RPMI8226 (cell line): Measurements from ENCODE around the gene BSX.
A peak's percentile ranks its signal among the peaks of the same experiment; 100 is the strongest.

Experiments used
- DNase-seq: peaks from one replicate; pipeline ENCODE4 v3.0.0-alpha.2; 2015

Gene BSX

DNA sequence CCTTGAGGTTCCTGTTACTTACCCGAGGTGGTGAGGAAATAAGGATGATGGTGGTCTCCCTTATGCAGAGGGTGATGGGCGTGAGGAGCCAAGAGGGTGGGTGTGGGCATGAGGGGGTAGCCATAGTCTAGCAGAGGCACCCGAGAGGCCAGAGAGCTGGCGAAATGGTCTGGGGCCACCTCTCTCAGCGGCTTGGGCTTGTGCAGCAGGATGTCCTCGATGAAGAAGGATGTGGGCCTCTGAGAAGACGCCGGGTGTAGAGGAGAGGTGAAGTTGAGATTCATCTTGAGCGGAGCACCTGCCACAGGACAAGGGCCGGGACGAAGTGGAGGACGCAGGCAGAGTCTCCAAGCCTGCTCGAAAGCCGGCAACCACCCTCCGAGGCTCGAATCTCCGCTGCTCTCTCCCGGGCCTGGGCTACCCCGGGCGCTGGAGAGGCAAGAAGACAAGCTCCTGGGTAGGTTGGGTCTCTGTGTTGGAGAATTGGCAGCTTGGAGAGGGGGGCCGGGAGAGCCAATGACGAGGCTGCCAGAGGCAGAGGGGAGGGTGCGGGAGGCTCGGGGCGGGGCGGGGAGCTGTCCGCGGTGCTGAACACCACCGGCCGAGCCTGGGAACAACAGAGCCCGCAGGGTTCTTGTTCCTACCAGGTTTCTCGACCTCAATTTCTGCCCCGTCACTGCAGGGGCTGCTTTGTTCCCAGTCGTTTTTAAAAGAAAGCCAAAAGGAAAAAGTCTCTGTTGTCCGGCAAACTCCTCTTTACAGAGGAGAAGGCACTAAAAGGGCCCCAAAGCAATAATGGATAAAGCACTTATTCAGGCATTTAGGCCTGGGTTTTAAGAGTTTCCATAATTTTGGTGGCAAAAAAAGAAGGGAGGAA is at the start of gene BSX:
Gene BSX (minus strand): TSS at position 447 of the 877 bp plus-strand sequence. CDS start 163 bp downstream, at position 284.
- DNase-seq, result peak; percentile 66

- no peak for DNase-seq
Measured at GRCh38 chr11:123030517-123030916, 48.9 kb upstream of the BSX start.

GRCh38 chr11:123020968-123021367 is 39.3 kb upstream of the BSX start:
- peak; percentile 66 for DNase-seq

- no peak for DNase-seq
Measured at GRCh38 chr11:123018702-123019101, 37.1 kb upstream of the BSX start.

GRCh38 chr11:123011510-123011909 is 29.9 kb upstream of the BSX start:
- DNase-seq, result no peak

DNA sequence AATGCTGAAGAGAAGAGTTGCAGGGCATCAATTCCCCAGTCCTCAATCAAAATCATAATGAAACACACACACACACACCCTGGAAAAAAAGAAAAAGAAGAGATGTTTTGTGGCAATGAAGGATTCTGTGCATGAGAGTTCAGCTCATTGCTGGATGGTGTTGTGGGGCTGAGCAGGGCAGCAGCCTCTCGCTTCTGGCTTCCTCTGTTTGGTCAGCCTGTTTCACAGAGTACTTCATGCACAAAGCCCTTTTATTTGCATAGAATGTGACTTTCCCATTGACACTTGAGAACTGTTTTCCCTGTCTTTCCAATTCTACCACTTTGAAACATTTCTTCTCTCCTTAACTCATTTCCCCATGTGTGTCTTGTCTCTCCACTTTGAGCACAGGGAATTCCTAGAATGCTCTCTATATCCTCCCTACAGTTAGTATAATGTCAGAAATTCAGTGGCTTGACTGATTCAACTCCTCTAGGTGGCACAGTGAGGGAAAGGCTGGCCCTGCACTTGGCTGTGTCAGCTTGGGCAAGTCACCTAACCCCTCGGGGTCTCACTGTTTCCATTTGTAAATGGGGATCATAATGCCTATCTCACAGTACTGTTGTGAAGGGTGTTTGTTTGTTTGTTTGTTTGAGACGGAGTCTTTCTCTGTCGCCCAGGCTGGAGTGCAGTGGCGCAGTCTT is 25.4 kb upstream of the BSX start:
- DNase-seq, result no peak

DNA sequence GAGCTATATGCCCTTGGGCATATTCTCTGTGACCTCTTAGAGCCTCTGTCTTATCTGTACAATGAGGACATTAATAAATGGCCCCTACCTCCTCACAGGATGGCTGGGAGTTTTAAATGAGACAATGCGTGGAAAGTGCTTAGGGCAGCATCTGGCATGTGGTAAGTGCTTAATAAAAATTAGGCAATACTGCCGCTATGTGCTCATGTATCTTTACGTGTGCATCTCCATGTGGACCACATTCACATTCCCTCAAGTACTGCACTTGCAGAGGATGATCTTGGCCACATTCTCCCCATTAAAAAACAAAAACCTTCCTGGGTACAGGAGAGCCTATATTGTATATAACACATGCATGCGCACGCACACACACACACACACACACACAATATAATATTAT is 19.1 kb upstream of the BSX start:
- DNase-seq, result no peak

GRCh38 chr11:122998727-122999366 is 17.2 kb upstream of the BSX start:
- no peak for DNase-seq

DNA sequence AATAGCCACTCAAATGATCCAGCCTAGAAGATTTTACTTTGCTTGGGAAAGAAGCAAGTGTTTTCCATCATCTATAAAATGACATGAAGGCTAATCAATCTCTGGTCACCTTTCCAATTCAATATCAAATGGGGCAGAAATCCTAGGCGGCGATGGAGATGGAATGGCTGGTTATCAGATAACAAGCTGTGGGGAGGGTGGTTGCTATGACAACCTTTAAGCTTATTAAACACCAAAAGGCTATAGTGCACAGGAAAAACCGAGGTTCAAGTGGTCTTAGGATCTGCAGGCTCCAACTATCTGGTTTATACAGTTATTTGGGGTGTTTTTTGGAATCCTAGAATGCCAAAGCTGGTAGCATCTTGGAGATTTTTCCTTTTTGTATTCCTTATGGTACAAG is 13.9 kb upstream of the BSX start:
- DNase-seq, result no peak

- DNase-seq, result no peak
Measured at GRCh38 chr11:122984186-122985011, 2.8 kb upstream of the BSX start.

- no peak for DNase-seq
Measured at GRCh38 chr11:122983438-122984185, 2.0 kb upstream of the BSX start.

DNA sequence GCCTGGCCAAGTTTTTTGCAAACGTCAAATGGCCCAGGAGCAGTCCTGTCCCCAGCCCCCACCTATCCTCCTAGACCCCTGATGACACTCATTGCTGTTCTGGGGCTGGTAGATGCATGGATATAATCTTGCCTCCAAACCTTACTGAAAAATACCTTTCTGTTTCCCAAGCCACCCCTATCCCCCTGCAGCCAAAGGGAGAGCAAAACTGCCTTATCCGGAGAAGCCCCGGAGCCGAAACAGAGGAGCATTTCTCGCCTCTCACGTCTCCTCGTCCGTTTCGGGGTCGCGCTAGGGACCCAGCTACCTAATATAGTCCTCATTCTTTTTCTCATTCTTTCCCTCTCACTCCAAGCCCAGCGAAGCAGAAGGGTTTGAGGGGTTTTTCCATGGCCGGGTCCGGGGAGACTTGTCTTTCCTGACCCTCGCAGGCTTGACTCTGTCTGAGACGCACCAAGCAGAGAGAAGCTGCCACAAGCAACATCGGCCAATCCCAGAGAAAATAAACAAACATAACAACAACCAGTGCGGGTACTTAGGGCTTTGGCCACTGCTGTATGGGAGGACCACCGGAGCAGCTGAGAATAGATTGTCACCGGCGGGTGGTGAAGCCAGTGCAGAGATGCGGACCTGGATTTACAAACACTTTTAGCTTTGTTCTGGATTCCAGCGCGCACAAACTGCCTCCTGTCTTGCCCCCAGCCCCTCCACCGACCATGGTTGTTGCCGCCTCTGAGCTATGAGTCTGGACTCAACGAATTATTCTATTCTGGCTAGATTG is 1.6 kb downstream of the BSX start:
- DNase-seq, result no peak

DNA sequence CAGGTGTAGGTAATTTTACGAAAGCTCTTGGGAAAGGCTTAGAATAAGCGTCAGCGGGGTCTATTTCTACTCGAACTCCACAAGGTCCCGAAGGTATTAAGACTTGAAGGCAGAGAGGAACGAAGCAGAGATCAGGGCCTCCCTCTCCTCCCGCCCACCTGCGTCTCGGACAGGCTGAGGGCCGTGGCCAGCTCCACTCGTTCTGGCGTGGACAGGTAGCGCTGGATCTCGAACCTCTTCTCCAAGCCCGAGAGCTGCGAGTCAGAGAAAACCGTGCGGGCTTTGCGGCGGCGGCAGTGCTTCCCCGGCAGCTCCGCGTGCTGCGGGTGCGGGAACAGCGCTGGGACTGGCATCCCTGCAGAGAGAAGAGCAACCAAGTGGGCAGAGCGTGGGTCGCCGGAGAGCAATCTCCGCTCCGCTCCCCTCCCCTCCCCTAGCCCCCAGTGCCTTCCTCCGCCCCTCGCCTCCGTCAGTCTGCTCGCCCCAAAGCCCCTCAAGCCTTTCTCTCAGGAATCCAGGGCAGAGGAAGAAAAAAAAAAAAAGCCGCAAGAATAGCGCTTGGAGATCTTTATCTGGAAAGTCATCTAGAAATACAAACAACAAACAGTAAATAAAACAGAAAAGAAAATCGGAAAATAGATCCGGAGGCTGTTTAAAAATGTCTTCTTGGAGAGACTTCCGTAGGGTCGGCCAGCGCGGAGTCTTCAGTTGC is 2.4 kb downstream of the BSX start:
- no peak for DNase-seq

DNA sequence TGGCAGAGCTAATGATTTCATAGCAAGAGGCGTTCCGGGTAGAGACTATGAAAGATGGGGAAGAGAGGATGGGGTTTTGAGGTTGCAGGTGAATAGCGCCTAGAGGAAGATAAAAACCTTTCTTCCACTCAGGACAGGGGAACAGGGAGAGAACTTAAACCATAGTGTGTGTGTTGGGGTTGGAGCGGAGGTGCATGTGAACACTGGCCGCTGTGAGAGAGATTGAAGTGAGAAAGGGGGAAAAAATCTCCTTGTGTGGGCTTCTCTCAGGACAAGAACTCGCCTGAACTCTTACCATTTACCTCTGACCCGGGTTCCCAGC is 3.4 kb downstream of the BSX start:
- DNase-seq, result no peak

- no peak for DNase-seq
Measured at GRCh38 chr11:122977470-122978298, 4.0 kb downstream of the BSX start.

DNA sequence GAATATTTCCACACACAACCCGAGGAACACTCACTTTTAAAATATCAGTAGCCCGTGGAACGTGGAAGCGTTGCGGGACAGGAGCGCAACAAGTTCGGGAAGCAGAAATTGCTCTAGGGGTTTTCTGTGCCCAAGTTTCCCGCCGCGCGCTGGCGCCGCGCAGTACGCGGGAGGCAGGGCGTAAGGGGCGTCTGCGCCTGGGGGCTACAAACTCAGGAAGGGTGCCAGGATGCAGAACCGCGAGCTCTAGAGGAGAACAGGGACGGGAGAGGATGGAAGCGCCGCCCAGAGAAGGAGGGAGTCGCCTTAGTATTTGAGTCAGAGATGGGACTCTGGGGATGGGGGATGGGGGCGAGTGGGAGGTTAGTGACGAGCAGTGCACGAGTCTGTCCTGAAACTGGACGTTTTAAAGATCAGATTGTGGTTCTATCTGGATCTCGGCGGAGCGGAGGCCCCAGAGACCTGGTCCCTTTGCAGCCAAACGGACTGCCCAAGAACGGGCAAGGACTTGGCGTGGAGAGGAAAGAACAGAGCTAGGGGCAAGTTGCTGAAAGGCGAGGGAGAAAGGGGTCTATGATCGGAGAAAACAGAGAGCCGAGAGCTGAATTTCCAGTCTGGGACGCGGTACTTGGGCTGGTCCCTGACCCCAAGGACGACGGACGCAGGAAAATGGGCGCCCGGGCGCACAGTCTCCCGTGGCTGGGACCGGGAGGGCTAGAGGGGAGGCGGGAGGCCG is 4.7 kb downstream of the BSX start:
- no peak for DNase-seq

DNA sequence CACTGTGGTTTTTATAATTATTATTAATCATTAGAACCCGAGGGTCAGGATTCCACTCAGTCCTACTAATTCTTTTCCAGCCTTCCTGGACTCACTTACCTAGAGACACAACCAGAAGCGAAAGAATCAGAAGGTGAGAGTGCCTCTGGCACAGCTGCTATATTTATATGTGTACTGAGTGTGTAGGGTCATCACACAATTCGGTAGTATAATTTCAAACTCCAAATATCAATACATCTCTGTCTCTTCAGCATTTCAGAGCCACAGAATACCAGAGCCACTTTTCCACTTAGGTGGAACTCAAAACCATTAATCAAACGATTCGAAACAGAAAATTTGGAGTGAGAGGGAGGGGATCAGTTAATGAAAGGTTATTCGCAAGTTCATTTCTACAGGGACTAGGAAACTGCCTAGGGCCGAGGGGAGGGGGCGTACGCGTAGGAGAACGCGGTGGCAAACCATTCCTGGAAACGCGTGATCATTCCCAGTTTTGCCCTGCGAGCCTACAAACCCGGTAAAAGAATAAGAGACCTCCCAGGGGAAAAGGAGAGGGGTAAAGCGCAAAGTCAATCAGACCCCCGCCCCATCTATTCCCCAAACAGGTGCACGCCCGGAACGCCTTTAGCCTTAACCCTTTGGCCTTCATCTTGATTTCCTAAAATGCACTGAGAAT is 5.4 kb downstream of the BSX start:
- no peak for DNase-seq

DNA sequence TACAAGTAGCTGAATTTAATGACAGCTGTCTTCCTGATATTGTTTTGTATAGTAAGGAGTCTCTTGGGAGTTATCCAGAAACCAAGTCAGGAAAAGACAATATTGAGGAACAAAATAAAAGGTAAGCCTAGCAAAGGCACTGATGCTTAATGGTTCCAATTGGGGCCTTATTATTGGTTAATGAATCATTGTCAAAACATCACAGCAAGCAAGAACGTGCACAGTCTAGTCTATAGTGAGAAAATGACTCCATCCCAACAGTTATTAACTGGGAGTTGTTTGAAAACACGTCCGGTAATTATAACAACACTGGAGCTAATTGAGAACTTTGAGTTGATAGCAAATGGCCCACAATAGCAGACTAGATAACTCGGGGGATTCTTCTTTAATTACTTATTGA is 17.7 kb downstream of the BSX start:
- DNase-seq, result no peak

- no peak for DNase-seq
Measured at GRCh38 chr11:122954455-122954854, 27.2 kb downstream of the BSX start.
